GM18520 (cell line): ENCODE measurements around the gene PHLPP2.

Experiments
- ATAC-seq: cut with Tn5 transposase; IDR thresholded peaks from one replicate; pipeline ENCODE4 v1.9.1; 2021; ENCODE audit not compliant: unreplicated experiment

Gene PHLPP2

GRCh38 chr16:71724320-71724751 lies at the start of gene PHLPP2:
PHLPP2 (minus strand) TSS chr16:71724701; CDS start chr16:71714795, 9,906 bp downstream.
- ATAC-seq: no peak

GRCh38 chr16:71771571-71771970 lies 47.1 kb upstream of the PHLPP2 start:
- ATAC-seq: no peak

- no peak for ATAC-seq
These were observed 44.7 kb upstream of the PHLPP2 start for GRCh38 chr16:71769222-71769621.

GRCh38 chr16:71767060-71767900 lies 42.8 kb upstream of the PHLPP2 start:
- ATAC-seq: no peak

GRCh38 chr16:71762186-71762585 lies 37.7 kb upstream of the PHLPP2 start:
- ATAC-seq: no peak

- no peak for ATAC-seq
These were observed 36.6 kb upstream of the PHLPP2 start for GRCh38 chr16:71761097-71761496.

- no peak for ATAC-seq
These were observed 33.8 kb upstream of the PHLPP2 start for GRCh38 chr16:71758293-71758760.

- no peak for ATAC-seq
These were observed 30.2 kb upstream of the PHLPP2 start for GRCh38 chr16:71754652-71755051.

GRCh38 chr16:71754108-71754507 lies 29.6 kb upstream of the PHLPP2 start:
- ATAC-seq: no peak

GRCh38 chr16:71748226-71748625 lies 23.7 kb upstream of the PHLPP2 start:
- no peak for ATAC-seq

GRCh38 chr16:71746442-71747046 lies 22.0 kb upstream of the PHLPP2 start:
- no peak for ATAC-seq

- no peak for ATAC-seq
These were observed 14.4 kb upstream of the PHLPP2 start for GRCh38 chr16:71738855-71739254.

- no peak for ATAC-seq
These were observed 13.0 kb upstream of the PHLPP2 start for GRCh38 chr16:71737501-71737900.

- ATAC-seq: no peak
These were observed 10.0 kb upstream of the PHLPP2 start for GRCh38 chr16:71734511-71734910.

GRCh38 chr16:71732587-71732986 lies 8.1 kb upstream of the PHLPP2 start:
- ATAC-seq: no peak

GRCh38 chr16:71727551-71728324 lies 3.2 kb upstream of the PHLPP2 start:
- ATAC-seq: no peak

- ATAC-seq: no peak
These were observed 2.2 kb upstream of the PHLPP2 start for GRCh38 chr16:71726476-71727315.

- peak; percentile 74 for ATAC-seq
These were observed 773 bp downstream of the PHLPP2 start for GRCh38 chr16:71723537-71724319.

- ATAC-seq: peak; percentile 23
These were observed 1.5 kb downstream of the PHLPP2 start for GRCh38 chr16:71722801-71723536.
